HL-60 (cell line): ENCODE measurements around the gene DENND1A.
A peak's percentile ranks its signal among the peaks of the same experiment; 100 is the strongest.

Source experiments
- DNase-seq, 2 experiments: peaks; one replicate each; pipeline ENCODE4 v3.0.0-alpha.2; 2010 to 2020; ENCODE audit warnings: low read depth in 1 of 2, low spot score in 1 of 2
- H3K27ac ChIP-seq: fragments of 250-450 bp; sonication (Bioruptor Pico); replicated peaks from 2 replicates; pipeline ENCODE4 v1.5.1; 2020; ENCODE audit warnings: mild to moderate bottlenecking, moderate library complexity
- H3K27me3 ChIP-seq: fragments of 250-450 bp; sonication (Bioruptor Pico); 2 replicates; pipeline ENCODE4 v1.5.1; 2021; ENCODE audit warnings: mild to moderate bottlenecking, moderate library complexity; ENCODE audit not compliant: insufficient read depth, poor library complexity, severe bottlenecking
- H3K4me3 ChIP-seq: replicated peaks from 2 replicates; pipeline ENCODE4 v1.5.1; 2011; ENCODE audit warnings: mild to moderate bottlenecking, control low read depth, low read length; ENCODE audit not compliant: insufficient read depth
- CTCF ChIP-seq: IDR thresholded peaks from one replicate; pipeline ENCODE4 v1.5.1; 2011; ENCODE audit warnings: low read length, control low read depth, inconsistent platforms; ENCODE audit not compliant: insufficient read depth
- GABPA ChIP-seq: IDR thresholded peaks from 2 replicates; pipeline ENCODE4 v1.6.1; 2012; ENCODE audit warnings: low read depth
- POLR2AphosphoS5 ChIP-seq: IDR thresholded peaks from 2 replicates; pipeline ENCODE4 v1.6.1; 2012; ENCODE audit warnings: low read depth
- REST ChIP-seq: IDR thresholded peaks from 2 replicates; pipeline ENCODE4 v1.6.1; 2012; ENCODE audit warnings: low read depth; ENCODE audit not compliant: insufficient replicate concordance
- SPI1 ChIP-seq: IDR thresholded peaks from 2 replicates; pipeline ENCODE4 v1.6.1; 2012; ENCODE audit warnings: low read depth, mild to moderate bottlenecking, borderline replicate concordance

Gene DENND1A

GRCh38 chr9:123749580-123750202 lies 180.2 kb downstream of the DENND1A start:
- no peaks in the 10 kb centered on the region for H3K27me3 ChIP-seq
- H3K4me3 ChIP-seq = no peak overlapping the region
- H3K27ac ChIP-seq = no peak overlapping the region
- TF ChIP-seq GABPA (no peak), POLR2AphosphoS5 (no peak), SPI1 (no peak; the same call in 1 of the 2 replicates), CTCF (no peak), REST (no peak)
- DNase-seq = peak; percentile 14 to 48

- Histone ChIP-seq H3K27ac (no peak overlapping the region), H3K27me3 (no peaks in the 10 kb centered on the region), H3K4me3 (no peak overlapping the region)
- DNase-seq = no peak
- no peak for TF ChIP-seq SPI1
Measured at GRCh38 chr9:123746765-123747164, 183.2 kb downstream of the DENND1A start.

GRCh38 chr9:123745933-123746332 lies 184.0 kb downstream of the DENND1A start:
- TF ChIP-seq SPI1 (no peak), CTCF (no peak), REST (no peak), GABPA (no peak), POLR2AphosphoS5 (no peak)
- DNase-seq = no peak
- Histone ChIP-seq H3K27ac (no peak overlapping the region), H3K27me3 (no peaks in the 10 kb centered on the region), H3K4me3 (no peak overlapping the region)

DNA sequence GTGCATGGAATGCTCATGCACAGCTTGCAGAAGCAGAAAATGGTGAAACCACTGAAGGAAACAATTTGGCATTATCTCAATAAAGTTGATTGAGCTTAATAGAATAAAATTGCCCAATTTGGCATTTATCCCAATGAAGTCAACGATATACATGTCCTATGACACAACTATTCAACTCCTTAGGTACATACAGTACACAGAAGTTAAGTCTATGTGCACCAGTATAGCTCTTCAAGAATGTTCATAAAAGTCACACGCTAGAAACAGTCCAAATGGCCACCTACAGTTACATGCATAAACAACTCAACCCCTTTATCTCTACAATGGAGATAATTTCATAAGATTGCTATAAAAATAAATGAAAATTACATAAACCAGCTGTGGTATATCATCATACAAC lies 184.5 kb downstream of the DENND1A start:
- TF ChIP-seq CTCF (no peak), SPI1 (no peak), GABPA (no peak), REST (no peak), POLR2AphosphoS5 (no peak)
- Histone ChIP-seq H3K27ac (no peak overlapping the region), H3K27me3 (no peaks in the 10 kb centered on the region), H3K4me3 (no peak overlapping the region)
- DNase-seq = no peak
